HG03342 (cell line): ENCODE data around the gene FRMD1.

Experiments
- ATAC-seq: cut with Tn5 transposase; IDR thresholded peaks from one replicate; pipeline ENCODE4 v1.9.1; 2021; ENCODE audit warnings: mild to moderate bottlenecking, moderate library complexity; ENCODE audit not compliant: unreplicated experiment

FRMD1 gene

DNA sequence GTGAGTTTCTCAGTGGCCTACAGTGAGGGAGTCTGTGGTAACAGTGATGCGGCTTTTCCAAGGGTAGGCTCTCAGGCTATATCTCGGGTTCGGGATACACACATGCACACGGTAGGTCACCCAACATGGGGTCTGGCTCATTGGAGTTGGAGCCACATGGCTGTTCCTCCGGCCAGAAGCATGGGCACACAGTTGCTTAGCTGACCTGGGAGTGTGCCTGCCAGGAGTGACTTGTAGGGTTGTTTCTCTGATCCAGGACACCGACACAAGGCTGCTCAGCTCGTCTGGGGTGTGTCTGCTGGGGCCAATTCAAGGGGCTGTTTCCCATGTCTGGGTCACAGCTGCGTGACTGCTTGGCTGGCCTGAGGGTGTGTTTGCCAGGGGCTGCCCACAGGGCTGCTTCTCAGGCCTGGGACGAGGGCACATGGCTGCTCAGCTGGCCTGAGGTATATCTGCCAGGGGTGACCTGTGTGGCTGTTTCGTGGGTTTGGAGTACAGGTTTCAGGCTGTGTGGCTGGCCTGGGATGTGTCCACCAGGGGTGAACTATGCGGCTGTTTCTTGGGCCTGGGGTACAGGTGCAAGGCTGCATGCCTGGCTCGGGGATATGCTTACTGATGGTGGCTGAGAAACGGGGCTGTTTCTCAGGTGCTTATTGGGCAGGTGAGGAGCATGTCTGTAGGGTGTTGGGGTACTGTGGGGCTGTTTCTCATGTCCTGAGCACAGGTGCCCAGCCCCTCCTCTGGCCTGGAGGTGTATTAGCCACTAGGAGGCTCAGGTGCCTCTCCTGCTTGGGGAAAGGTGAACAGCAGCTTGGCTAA is 66.4 kb downstream of the FRMD1 start:
- no peak for ATAC-seq

DNA sequence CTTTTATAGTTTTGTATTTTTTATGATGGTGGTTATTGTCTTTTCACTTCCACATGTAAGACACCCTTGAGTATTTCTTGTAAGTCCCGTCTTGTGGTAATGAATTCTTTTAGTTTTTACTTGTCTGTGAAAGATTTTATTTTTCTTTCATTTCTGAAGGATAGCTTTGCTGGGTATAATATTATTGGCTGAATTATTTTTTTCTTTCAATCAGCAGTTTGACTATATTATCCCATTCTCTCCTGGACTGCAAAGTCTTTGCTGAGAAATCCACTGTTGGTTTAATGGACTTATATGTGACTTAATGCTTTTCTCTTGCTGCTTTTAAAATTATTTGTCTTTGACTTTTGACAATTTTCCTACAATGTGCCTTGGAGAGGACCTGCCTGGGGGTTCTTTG is 67.7 kb downstream of the FRMD1 start:
- no peak for ATAC-seq

DNA sequence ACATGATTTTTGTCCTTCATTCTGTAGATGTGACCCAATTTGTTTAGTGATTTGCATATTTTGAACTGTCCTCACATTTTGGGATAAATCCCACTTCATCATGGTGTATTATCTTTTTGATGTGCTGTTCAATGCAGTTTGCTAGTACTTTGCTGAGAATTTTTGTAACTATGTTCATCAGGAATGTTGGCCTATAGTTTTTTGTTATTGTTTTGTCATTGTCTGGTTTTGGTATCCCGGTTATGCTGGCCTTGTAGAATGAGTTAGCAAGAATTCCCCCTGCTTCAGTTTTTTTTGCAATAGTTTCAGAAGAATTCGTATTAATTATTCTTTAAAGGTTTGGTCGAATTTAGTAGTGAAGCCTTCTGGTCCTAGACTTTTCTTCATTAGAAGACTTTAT is 69.7 kb downstream of the FRMD1 start:
- ATAC-seq, result no peak

DNA sequence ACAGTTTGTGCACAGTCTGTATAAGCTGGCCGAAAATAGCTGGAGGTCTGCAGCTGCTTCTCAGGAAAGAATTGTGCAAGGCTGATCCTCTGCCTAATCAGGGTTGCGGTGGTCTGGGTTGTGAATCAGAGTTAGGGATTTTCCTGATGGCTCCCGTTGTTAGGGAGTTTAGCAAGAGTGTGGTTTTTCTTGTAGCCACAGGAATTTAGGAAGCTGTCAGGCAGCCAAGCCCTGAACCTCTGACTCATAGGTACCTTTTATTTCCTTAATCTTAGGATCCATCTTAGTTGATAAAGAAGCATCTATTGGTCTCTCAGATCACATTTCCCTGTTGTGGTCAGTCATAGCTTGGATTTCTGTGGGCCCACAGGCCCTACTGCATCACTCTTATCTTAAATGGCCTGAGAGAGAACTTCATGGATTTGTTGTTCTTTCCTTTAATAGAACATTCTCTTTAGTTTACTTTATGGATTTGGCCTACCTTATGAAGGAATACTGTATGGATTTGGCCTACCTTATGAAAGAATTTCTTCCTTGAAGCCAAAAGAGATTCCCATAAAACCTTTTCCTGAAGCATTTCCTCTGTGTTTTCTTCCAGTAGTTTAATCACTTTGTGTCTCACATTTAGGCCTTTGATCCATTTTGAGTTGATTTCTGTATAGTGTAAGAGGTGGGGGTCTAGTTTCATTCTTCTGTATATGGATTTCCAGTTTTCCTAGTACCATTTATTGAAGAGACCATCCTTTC is 71.2 kb downstream of the FRMD1 start:
- ATAC-seq, result no peak

DNA sequence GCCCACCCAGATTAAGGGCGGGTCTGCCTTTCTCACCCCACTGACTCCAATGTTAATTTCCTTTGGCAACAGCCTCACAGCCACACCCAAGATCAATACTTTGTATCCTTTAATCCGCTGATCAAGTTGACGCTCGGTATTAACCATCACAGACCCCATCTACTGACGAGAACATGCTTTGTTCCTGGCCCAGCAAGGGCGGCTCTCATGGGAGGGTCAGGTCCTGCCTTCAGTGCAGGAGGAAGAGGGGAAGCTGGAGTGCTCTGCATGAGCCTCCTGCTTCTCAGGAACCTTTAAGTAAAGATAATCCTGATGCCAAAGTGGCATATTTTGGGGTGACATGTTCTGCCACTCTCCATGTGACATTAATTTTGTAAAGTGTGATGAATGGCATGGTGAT is 73.2 kb downstream of the FRMD1 start:
- ATAC-seq, result no peak

DNA sequence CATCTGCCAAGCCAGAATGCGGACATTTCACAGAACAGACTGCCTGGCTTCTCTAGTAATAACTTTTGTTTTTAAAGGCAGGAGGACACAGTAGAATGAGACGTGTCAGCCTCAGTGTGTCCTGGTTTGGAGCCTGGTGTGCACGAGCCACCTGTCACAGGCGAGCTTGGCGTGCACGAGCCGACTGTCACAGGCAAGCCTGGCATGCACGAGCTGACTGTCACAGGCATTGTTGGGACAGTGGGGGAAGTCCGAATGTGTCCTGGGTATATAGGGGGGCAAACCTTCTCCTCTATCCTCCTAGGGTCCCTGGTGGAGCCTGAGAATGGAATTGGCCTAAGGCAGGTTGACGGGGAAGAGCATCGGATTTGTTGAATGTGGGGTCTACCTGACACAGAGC is 74.1 kb downstream of the FRMD1 start:
- no peak for ATAC-seq

DNA sequence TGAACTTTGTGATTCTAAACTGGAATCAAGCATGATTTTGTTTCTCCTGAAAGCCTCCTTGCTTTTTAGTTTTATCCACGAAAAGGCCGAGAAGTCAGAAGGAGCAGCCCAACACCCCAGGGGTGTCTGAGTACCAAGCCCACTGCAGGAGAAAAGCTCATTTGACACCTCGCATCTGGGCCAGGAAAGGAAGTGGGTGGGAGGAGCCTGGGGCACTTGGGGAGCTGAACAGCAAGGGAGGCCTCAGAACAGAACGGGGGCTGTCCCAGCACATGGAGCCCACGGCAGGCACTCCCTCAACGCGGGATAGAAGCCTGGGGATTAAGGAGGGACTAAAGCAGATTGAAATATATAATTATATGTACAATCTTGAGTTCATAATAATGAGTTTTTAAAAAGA is 75.0 kb downstream of the FRMD1 start:
- ATAC-seq, result no peak
